MCF 10A (cell line): ENCODE measurements around the gene C12orf75. TPM values are rescaled to one million over a fixed set of nuclear protein-coding genes. Genes with fewer than 3 reads are reported as not detected.

Experiments used
- BruUV-seq: library from RNA; stranded (reverse); fragments of 400-500 nt; replicated peaks from 2 replicates; lab custom pipeline; 2021; lab: Mats Ljungman, UMichigan
- CTCF ChIA-PET: fragments of 300-600 bp; sonication (Branson Sonifier 250); formaldehyde crosslinking; extraction: SDS; loops from one replicate; lab custom pipeline; 2021; ENCODE audit warnings: antibody characterized with exemption, inconsistent platforms; lab: Yijun Ruan, JAX
- POLR2A ChIA-PET: fragments of 300-600, 350-650 bp; sonication (Branson Sonifier 250); formaldehyde crosslinking; extraction: SDS; loops from one replicate; lab custom pipeline; 2020; ENCODE audit warnings: antibody characterized with exemption, inconsistent platforms; lab: Yijun Ruan, JAX
- DNase-seq: peaks from one replicate; pipeline ENCODE4 v3.0.0-alpha.2; 2018; ENCODE audit not compliant: unreplicated experiment
- H3K27ac Mint-ChIP-seq: one replicate; pipeline ENCODE4 v1.8.0; 2022; ENCODE audit warnings: mild to moderate bottlenecking, low read depth, mixed read lengths; ENCODE audit not compliant: unreplicated experiment
- H3K27me3 Mint-ChIP-seq: one replicate; pipeline ENCODE4 v1.8.0; 2022; ENCODE audit warnings: mixed read lengths; ENCODE audit not compliant: insufficient read depth, unreplicated experiment
- H3K36me3 Mint-ChIP-seq: one replicate; pipeline ENCODE4 v1.8.0; 2022; ENCODE audit warnings: mild to moderate bottlenecking, moderate library complexity, mixed read lengths; ENCODE audit not compliant: insufficient read depth, unreplicated experiment
- H3K4me1 Mint-ChIP-seq: one replicate; pipeline ENCODE4 v1.8.0; 2022; ENCODE audit warnings: mixed read lengths; ENCODE audit not compliant: insufficient read depth, unreplicated experiment
- H3K4me3 Mint-ChIP-seq: one replicate; pipeline ENCODE4 v1.8.0; 2022; ENCODE audit warnings: mild to moderate bottlenecking, moderate library complexity, mixed read lengths; ENCODE audit not compliant: unreplicated experiment
- H3K9me3 Mint-ChIP-seq: one replicate; pipeline ENCODE4 v1.8.0; 2022; ENCODE audit warnings: mixed read lengths; ENCODE audit not compliant: unreplicated experiment
- intact Hi-C: fragments of 100-400 bp; cut with micrococcal nuclease; formaldehyde crosslinking; loops from 2 replicates; pipeline ENCODE4 v1.14.1; 2022
- total RNA-seq: library from RNA; stranded (reverse); gene quantifications from 2 replicates; pipeline ENCODE4 v1.2.3, GENCODE V29; 2022
- TF ChIP-seq, protein P1 (sequence below): fragments of 200-600 bp; IDR thresholded peaks from one replicate; pipeline ENCODE4 v1.8.0; 2022; ENCODE audit warnings: antibody characterized with exemption, mild to moderate bottlenecking; ENCODE audit not compliant: unreplicated experiment

The C12orf75 gene
- total RNA-seq, 1 experiment from 2014 or later, result 53.6 TPM

- CTCF ChIA-PET, result no interaction called here
- BruUV-seq, result no TSS peak
- no peaks in the 10 kb centered on the region for H3K27me3 Mint-ChIP-seq
- intact Hi-C loops, result no loop called here
- no peaks in the 10 kb centered on the region for H3K9me3 Mint-ChIP-seq
- H3K27ac Mint-ChIP-seq, result no peak overlapping the region
- POLR2A ChIA-PET, result interaction anchor here (1.9 kb wide), 1 partner anchor 32 kb away, joined by 5 read pairs; no protein-coding TSS in a partner anchor
- no peak for DNase-seq
- H3K36me3 Mint-ChIP-seq, result no peaks in the 10 kb centered on the region
- TF ChIP-seq, protein P1, sequence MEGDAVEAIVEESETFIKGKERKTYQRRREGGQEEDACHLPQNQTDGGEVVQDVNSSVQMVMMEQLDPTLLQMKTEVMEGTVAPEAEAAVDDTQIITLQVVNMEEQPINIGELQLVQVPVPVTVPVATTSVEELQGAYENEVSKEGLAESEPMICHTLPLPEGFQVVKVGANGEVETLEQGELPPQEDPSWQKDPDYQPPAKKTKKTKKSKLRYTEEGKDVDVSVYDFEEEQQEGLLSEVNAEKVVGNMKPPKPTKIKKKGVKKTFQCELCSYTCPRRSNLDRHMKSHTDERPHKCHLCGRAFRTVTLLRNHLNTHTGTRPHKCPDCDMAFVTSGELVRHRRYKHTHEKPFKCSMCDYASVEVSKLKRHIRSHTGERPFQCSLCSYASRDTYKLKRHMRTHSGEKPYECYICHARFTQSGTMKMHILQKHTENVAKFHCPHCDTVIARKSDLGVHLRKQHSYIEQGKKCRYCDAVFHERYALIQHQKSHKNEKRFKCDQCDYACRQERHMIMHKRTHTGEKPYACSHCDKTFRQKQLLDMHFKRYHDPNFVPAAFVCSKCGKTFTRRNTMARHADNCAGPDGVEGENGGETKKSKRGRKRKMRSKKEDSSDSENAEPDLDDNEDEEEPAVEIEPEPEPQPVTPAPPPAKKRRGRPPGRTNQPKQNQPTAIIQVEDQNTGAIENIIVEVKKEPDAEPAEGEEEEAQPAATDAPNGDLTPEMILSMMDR, result no peak
- H3K4me3 Mint-ChIP-seq, result no peak overlapping the region
- peaks cover 6% of the 10 kb centered on the region for H3K4me1 Mint-ChIP-seq
Measured at GRCh38 chr12:105363890-105364289, 33.4 kb downstream of the C12orf75 start.

GRCh38 chr12:105365231-105365630 is 34.7 kb downstream of the C12orf75 start:
- H3K36me3 Mint-ChIP-seq, result no peaks in the 10 kb centered on the region
- CTCF ChIA-PET, result no interaction called here
- H3K4me1 Mint-ChIP-seq, result peaks cover 6% of the 10 kb centered on the region
- H3K9me3 Mint-ChIP-seq, result no peaks in the 10 kb centered on the region
- DNase-seq, result no peak
- POLR2A ChIA-PET, result interaction anchor here (0.7 to 1.9 kb wide), 5 partner anchors 15 to 1002 kb away, joined by 3 to 5 read pairs (median 3); no protein-coding TSS in a partner anchor
- H3K4me3 Mint-ChIP-seq, result no peak overlapping the region
- no peaks in the 10 kb centered on the region for H3K27me3 Mint-ChIP-seq
- H3K27ac Mint-ChIP-seq, result no peak overlapping the region
- BruUV-seq, result no TSS peak
- TF ChIP-seq, protein P1, result no peak
- intact Hi-C loops, result no loop called here

GRCh38 chr12:105368047-105368646 is 37.7 kb downstream of the C12orf75 start:
- Mint-ChIP-seq H3K27ac (no peak overlapping the region), H3K9me3 (no peaks in the 10 kb centered on the region), H3K36me3 (peaks cover 9% of the 10 kb centered on the region), H3K4me3 (no peak overlapping the region), H3K27me3 (no peaks in the 10 kb centered on the region), H3K4me1 (peaks cover 6% of the 10 kb centered on the region)
- ChIA-PET POLR2A (interaction anchor here (1.0 to 1.8 kb wide), 3 partner anchors 37 to 132 kb away, joined by 3 to 4 read pairs (median 3); partner anchors contain the start of gene APPL2), CTCF (interaction anchor here (0.9 to 1.7 kb wide), 4 partner anchors 14 to 781 kb away, joined by 3 to 4 read pairs (median 4); no protein-coding TSS in a partner anchor)
- intact Hi-C loops, result no loop called here
- BruUV-seq, result no TSS peak
- DNase-seq, result no peak
- TF ChIP-seq, protein P1, result no peak

DNA sequence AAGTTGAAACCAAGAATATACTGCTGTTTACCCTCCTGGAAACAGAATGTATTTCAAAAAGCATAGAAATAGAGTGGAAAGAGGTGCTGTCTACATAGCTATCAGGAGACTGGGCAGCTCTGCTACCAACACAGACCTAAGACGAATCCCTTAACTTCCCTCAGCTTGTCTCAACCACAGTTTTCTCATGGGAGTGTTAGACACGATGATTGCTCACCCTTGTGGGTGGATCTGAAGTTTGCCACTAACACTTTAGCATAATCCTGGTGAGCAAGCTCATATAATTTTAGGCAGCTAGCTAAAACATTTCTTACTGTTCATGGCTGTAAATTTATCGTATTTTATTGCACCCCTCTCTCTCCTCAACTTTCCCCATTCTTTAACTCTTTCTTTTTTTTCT is 38.5 kb downstream of the C12orf75 start:
- Mint-ChIP-seq H3K4me1 (peaks cover 6% of the 10 kb centered on the region), H3K4me3 (no peak overlapping the region), H3K9me3 (no peaks in the 10 kb centered on the region), H3K27me3 (no peaks in the 10 kb centered on the region), H3K27ac (no peak overlapping the region), H3K36me3 (peaks cover 9% of the 10 kb centered on the region)
- TF ChIP-seq, protein P1, result no peak
- DNase-seq, result peak; percentile 32
- ChIA-PET CTCF (interaction anchor here (0.9 to 1.2 kb wide), 5 partner anchors 59 to 780 kb away, joined by 3 to 6 read pairs (median 4); no protein-coding TSS in a partner anchor), POLR2A (interaction anchor here (0.5 to 1.2 kb wide), 3 partner anchors 18 to 133 kb away, joined by 3 read pairs; partner anchors contain the start of gene APPL2)
- intact Hi-C loops, result no loop called here
- BruUV-seq, result no TSS peak
